Measurements from ENCODE around the gene MTCL1.
A peak's percentile ranks its signal among the peaks of the same experiment; 100 is the strongest.

Gene MTCL1

GRCh38 chr18:8794156-8794933 is 89.0 kb downstream of the MTCL1 start:
- DNase-seq (ENCODE audit: low read depth), result peak; percentile 64

- DNase-seq (ENCODE audit: low read depth), result no peak
Observed at GRCh38 chr18:8794934-8795280, 89.6 kb downstream of the MTCL1 start.

GRCh38 chr18:8795586-8796325 is 90.4 kb downstream of the MTCL1 start:
- DNase-seq (ENCODE audit: low read depth), result no peak

- DNase-seq (ENCODE audit: low read depth), result no peak
Observed at GRCh38 chr18:8797206-8797605, 91.8 kb downstream of the MTCL1 start.

GRCh38 chr18:8799001-8799400 is 93.6 kb downstream of the MTCL1 start:
- no peak for DNase-seq (ENCODE audit: low read depth)

GRCh38 chr18:8799596-8800441 is 94.5 kb downstream of the MTCL1 start:
- DNase-seq (ENCODE audit: low read depth), result no peak

- peak; percentile 83 for DNase-seq (ENCODE audit: low read depth)
Observed at GRCh38 chr18:8800445-8800844, 95.1 kb downstream of the MTCL1 start.

- DNase-seq (ENCODE audit: low read depth), result no peak
Observed at GRCh38 chr18:8800876-8801262, 95.5 kb downstream of the MTCL1 start.

GRCh38 chr18:8801263-8801901 is 96.0 kb downstream of the MTCL1 start:
- peak; percentile 76 for DNase-seq (ENCODE audit: low read depth)

GRCh38 chr18:8802017-8802672 is 96.8 kb downstream of the MTCL1 start:
- no peak for DNase-seq (ENCODE audit: low read depth)

- no peak for DNase-seq (ENCODE audit: low read depth)
Observed at GRCh38 chr18:8803063-8803795, 97.9 kb downstream of the MTCL1 start.

GRCh38 chr18:8803957-8804356 is 98.6 kb downstream of the MTCL1 start:
- no peak for DNase-seq (ENCODE audit: low read depth)

GRCh38 chr18:8805552-8805951 is 100.2 kb downstream of the MTCL1 start:
- no peak for DNase-seq (ENCODE audit: low read depth)

GRCh38 chr18:8806100-8806797 is 100.9 kb downstream of the MTCL1 start:
- DNase-seq (ENCODE audit: low read depth), result no peak

- no peak for DNase-seq (ENCODE audit: low read depth)
Observed at GRCh38 chr18:8806798-8807487, 101.6 kb downstream of the MTCL1 start.

GRCh38 chr18:8807488-8807805 is 102.1 kb downstream of the MTCL1 start:
- DNase-seq (ENCODE audit: low read depth), result no peak

- DNase-seq (ENCODE audit: low read depth), result no peak
Observed at GRCh38 chr18:8808001-8808400, 102.6 kb downstream of the MTCL1 start.

- no peak for DNase-seq (ENCODE audit: low read depth)
Observed at GRCh38 chr18:8809514-8809913, 104.2 kb downstream of the MTCL1 start.

GRCh38 chr18:8810157-8810556 is 104.8 kb downstream of the MTCL1 start:
- no peak for DNase-seq (ENCODE audit: low read depth)

- DNase-seq (ENCODE audit: low read depth), result no peak
Observed at GRCh38 chr18:8811115-8811514, 105.8 kb downstream of the MTCL1 start.

All from fibroblast of the conjunctiva (primary cell).